Ovary (tissue), 9 donors: ENCODE results near the gene CGB2. TPM values are rescaled to one million over a fixed set of nuclear protein-coding genes. Genes with fewer than 3 reads are reported as not detected.
"Not testable (repeated sequence)": the region's sequence is repeated elsewhere in the genome, so short reads cannot be mapped to it uniquely, and the experiment has no call there.

Source experiments
- DNase-seq, 5 donors: peaks; one replicate each; pipeline ENCODE4 v3.0.0-alpha.2; 2019 to 2020
- H3K27ac ChIP-seq, 2 donors: fragments of 200-600 bp; one replicate each; pipeline versions ENCODE4 v1.5.1 to v1.8.0; 2019 to 2022
- H3K27me3 ChIP-seq: fragments of 200-600 bp; one replicate; pipeline ENCODE4 v1.8.0; 2022
- H3K36me3 ChIP-seq: fragments of 200-600 bp; sonication (generic); one replicate; pipeline ENCODE4 v1.5.1; 2019
- H3K4me1 ChIP-seq: one replicate; pipeline ENCODE4 v1.8.1; 2013; ENCODE audit warnings: mild to moderate bottlenecking, moderate library complexity; ENCODE audit not compliant: insufficient read depth
- H3K4me3 ChIP-seq: fragments of 200-600 bp; sonication (generic); one replicate; pipeline ENCODE4 v1.5.1; 2017
- H3K9me3 ChIP-seq, 2 donors: fragments of 200-600 bp in 1 of 2; sonication (generic) in 1 of 2; one replicate each; pipeline versions ENCODE4 v1.5.1 to v1.8.1; 2013 to 2019; ENCODE audit warnings: mild to moderate bottlenecking in 1 of 2, moderate library complexity in 1 of 2
- EP300 ChIP-seq: sonication (generic); formaldehyde crosslinking; IDR thresholded peaks from one replicate; pipeline ENCODE4 v1.6.1; 2017; ENCODE audit warnings: antibody characterized with exemption
- POLR2A ChIP-seq: fragments of 450-650 bp; IDR thresholded peaks from one replicate; pipeline ENCODE4 v1.6.1; 2017; ENCODE audit warnings: antibody characterized with exemption, mild to moderate bottlenecking, moderate library complexity
- WGBS, 3 donors: extraction: QIAGEN DNeasy Blood & Tissue Kit in 1 of 3; methylation state at CpG; one replicate each; pipeline versions ENCODE4 v1.1.5 to v1.1.7; 2013 to 2017; 5-methylcytosine and 5-hydroxymethylcytosine counted together
- intact Hi-C, 4 donors: fragments of 100-400 bp; cut with DNase I; formaldehyde crosslinking; loops; one replicate each; pipeline versions ENCODE4 v1.11.0 to v1.15.1; 2022 to 2023
- polyA plus RNA-seq, 2 donors: library from polyadenylated mRNA; stranded (reverse); fragments of 200-250 nt in 1 of 2; fragments of 350-450 nt in 1 of 2; fragmentation: Illumina TruSeq in 1 of 2; extraction: RNeasy Lipid Tissue Mini Kit (QIAGEN cat#74804) in 1 of 2; gene quantifications; one replicate each; pipeline ENCODE4 v1.2.3, GENCODE V29; 2013 to 2014
- total RNA-seq, 7 donors: library from RNA; depleted of rRNA in 2 of 7; stranded (reverse); fragments of >200 nt in 2 of 7; fragmentation: NEBNext Ultra II Directional in 3 of 7; extraction: Animal tissue kit (Norgen Biotek cat#: 25700) in 3 of 7; gene quantifications; one replicate each; pipeline versions ENCODE4 v1.1.0 to v1.2.4, GENCODE V29; 2016 to 2023
- TF ChIP-seq, protein P1 (sequence below), 3 donors: fragments of 450-650 bp in 2 of 3; fragments of 200-600 bp in 1 of 3; IDR thresholded peaks; one replicate each; pipeline versions ENCODE4 v1.5.1 to v1.8.0; 2016 to 2022; ENCODE audit warnings: antibody characterized with exemption in 3 of 3, mild to moderate bottlenecking in 1 of 3
- donor health status: DM: no; HTN: no; CAD: no; lungs with moderate emphysema.
- donor health status: DM: no; HTN: no; CAD: no.
- donor health status: Bipolar disorder and iron deficiency.
- donor health status: DM: yes; HTN: yes; CAD: no.
- donor health status: DM: no; HTN: no; CAD: no.
- donor health status: DM: yes; HTN: yes; CAD: no.

Gene CGB2
- total and polyA plus RNA-seq, 9 donors, result not detected

DNA sequence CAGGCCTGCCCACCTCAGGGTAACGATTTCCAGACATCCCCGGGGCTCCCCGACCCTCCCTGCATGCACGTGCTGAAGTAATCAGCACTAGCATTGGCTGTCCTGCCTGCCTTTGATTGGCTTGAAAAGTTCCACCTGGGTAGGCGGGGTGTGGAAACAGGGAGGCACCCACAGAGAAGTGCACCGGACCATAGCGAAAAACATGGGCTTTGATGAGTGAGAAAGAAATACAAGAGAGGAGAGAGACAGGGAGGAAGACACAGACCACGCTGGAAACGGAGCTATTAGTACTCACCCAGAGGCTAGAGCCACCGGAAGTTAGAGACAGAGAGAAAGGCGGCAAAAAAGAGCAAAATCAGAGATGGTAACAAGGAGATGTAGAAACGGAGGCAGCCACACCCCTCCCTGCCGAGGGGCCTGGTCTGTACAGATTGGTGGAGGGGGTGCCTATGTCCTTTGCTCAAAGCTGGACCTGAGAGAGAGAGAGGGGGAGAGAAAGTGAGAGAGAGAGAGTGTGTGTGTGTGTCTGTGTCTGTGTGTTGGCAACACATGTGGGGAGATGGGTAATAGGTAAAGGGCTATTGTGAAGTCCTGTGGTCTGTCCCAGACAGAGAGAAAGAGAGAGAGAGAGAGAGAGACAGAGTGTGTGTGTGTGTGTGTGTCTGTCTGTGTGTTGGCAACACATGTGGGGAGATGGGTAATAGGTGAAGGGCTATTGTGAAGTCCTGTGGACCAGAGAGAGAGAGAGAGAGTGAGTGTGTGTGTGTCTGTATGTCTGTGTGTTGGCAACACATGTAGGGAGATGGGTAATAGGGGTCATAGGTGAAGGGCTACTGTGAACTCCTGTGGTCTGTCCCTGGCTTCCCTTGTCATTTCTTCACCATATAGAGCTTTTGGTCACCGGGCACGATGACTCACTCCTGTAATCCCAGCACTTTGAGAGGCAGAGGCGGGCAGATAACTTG, 10.5 kb upstream of the CGB2 start:
- H3K27me3 ChIP-seq, result no peaks in the 10 kb centered on the region
- H3K9me3 ChIP-seq, result no peaks in the 10 kb centered on the region
- TF ChIP-seq EP300 (no peak), POLR2A (no peak)
- TF ChIP-seq, protein P1, sequence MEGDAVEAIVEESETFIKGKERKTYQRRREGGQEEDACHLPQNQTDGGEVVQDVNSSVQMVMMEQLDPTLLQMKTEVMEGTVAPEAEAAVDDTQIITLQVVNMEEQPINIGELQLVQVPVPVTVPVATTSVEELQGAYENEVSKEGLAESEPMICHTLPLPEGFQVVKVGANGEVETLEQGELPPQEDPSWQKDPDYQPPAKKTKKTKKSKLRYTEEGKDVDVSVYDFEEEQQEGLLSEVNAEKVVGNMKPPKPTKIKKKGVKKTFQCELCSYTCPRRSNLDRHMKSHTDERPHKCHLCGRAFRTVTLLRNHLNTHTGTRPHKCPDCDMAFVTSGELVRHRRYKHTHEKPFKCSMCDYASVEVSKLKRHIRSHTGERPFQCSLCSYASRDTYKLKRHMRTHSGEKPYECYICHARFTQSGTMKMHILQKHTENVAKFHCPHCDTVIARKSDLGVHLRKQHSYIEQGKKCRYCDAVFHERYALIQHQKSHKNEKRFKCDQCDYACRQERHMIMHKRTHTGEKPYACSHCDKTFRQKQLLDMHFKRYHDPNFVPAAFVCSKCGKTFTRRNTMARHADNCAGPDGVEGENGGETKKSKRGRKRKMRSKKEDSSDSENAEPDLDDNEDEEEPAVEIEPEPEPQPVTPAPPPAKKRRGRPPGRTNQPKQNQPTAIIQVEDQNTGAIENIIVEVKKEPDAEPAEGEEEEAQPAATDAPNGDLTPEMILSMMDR (IDR thresholded peaks at IDR 0.05), result no peak
- intact Hi-C loops, result no loop called here
- no peak overlapping the region for H3K27ac ChIP-seq
- no peak overlapping the region for H3K4me3 ChIP-seq
- peaks cover 7% of the 10 kb centered on the region for H3K4me1 ChIP-seq
- no peaks in the 10 kb centered on the region for H3K36me3 ChIP-seq
- DNase-seq, result no peak
- WGBS, 3 donors, result 27 to 33% (median 29%) methylated on average over 16 of the region's 16 CpGs

DNA sequence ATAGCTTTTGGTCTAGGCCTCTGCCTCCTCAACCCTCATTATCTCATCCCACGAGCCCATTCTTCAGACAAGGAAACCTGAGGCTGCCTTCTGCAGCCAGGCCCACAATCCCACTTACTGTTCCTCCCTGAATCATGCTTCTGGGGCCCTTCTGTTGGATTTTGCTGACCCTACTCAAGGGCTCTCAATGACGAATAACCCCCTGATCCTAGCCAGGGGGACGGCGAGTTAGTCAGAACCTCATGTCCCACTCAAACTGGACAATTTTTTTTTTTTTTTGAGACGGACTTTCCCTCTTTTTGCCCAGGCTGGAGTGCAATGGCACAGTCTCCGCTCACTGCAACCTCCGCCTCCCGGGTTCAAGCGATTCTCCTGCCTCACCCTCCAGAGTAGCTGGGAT, 9.6 kb upstream of the CGB2 start:
- 87 to 92% (median 90%) methylated on average over 9 of the region's 9 CpGs for WGBS, 3 donors
- peaks cover 7% of the 10 kb centered on the region for H3K4me1 ChIP-seq
- intact Hi-C loops, result no loop called here
- H3K4me3 ChIP-seq, result no peak overlapping the region
- H3K27ac ChIP-seq, result no peak overlapping the region
- H3K27me3 ChIP-seq, result no peaks in the 10 kb centered on the region
- no peaks in the 10 kb centered on the region for H3K36me3 ChIP-seq
- H3K9me3 ChIP-seq, result no peaks in the 10 kb centered on the region
- TF ChIP-seq POLR2A (no peak), EP300 (no peak)
- TF ChIP-seq, protein P1 (IDR thresholded peaks at IDR 0.05), result no peak
- DNase-seq, result no peak

DNA sequence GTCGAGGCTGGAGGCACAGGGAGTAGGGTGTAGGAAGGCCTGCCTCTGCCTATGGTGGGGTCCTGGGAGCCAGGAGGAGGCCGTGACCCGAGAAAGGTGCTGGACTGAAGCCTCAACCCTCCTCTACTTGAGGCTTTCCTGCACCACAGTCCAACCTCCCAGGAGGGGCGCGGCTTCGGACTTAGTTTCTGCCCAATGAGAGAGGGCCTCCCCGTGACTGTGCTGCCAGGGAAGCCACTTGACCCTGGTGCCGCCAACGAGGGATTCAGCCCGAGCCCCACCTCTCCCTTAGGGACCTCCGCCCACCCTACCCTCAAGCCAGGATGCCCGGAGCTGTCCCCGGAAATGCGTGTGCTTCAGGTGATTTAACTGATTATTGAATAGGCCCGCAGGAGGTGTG, 7.5 kb upstream of the CGB2 start, which contains the start of gene CGB3:
CGB3 (minus strand) TSS at position 101 of the 400 bp plus-strand sequence. CDS start 362 bp downstream, outside the sequence.
- 63 to 79% (median 67%) methylated on average over 7 to 12 of the region's 15 CpGs for WGBS, 3 donors
- H3K27ac ChIP-seq, DNase-seq, H3K36me3 ChIP-seq, H3K4me3 ChIP-seq, H3K9me3 ChIP-seq, H3K27me3 ChIP-seq, intact Hi-C loops, H3K4me1 ChIP-seq: not testable (repeated sequence)

DNA sequence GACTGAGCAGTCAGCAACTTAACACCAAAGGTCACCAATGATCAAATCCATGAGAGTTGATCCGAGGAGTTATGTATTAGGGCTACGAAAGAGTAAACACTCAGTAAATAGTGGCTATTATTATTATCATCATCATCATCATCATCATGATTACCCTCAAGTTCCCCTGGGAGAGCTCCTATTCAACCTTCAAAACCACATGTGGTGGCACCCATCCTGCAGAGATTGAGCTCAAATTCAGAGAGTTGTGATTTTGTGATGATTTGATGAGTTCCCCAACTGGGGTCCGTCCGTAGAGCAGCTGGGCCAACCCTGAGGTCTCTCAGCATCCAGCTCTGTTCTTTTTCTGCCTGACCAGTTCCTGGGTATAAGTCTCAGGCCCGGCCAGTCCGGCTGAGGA, 6.6 kb upstream of the CGB2 start:
- intact Hi-C loops, DNase-seq: not testable (repeated sequence)
- 80 to 86% (median 84%) methylated on average over 4 to 6 of the region's 6 CpGs for WGBS, 3 donors

DNA sequence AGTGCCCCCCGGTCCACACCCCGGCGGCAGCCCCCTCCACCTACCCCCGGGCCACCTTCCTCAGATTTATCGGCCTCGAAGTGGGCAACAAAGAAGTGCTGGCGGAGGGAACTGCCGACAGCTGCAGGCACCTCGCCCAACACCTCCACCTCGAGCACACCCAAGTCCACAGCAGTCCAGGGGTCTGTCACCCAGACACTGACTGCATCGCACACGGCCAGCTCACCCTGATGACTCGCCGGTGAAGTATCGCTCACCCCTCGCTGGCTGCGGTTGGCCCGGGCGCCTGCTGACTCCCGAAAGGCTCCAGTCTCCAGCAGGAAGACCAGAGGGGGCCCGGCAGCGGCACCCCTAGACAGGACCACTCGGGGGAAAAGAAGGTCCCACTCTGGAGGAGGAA, 6.1 kb upstream of the CGB2 start:
- DNase-seq, H3K27ac ChIP-seq, H3K27me3 ChIP-seq, H3K4me1 ChIP-seq, intact Hi-C loops, H3K36me3 ChIP-seq, H3K4me3 ChIP-seq, H3K9me3 ChIP-seq: not testable (repeated sequence)
- WGBS, 3 donors, result 75 to 79% (median 77%) methylated on average over 18 to 23 of the region's 23 CpGs

More for the DNA sequence above, 6.6 kb upstream of the CGB2 start:
- H3K9me3 ChIP-seq, H3K27me3 ChIP-seq, H3K4me1 ChIP-seq, H3K36me3 ChIP-seq, H3K4me3 ChIP-seq, H3K27ac ChIP-seq: not testable (repeated sequence)

DNA sequence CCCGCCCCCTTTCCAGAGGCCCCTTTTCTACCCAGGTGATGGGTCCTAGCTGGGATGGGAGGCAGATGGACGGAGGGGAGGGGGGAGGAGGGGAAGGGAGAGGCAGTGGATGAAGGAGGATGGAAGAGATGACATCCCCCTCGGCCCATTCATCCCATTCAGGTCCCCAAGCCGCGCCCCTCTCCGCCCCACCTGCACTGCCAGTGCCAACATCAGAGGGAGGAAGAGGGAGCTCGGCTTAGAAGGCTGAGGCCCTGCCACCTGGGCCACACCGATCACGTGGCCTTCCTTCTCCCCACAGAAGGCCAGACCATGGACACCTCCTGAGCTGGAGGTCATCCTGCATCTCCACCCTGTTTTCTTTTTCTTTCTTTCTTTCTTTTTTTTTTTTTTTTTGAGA, 3.0 kb upstream of the CGB2 start:
- WGBS, 3 donors, result 74 to 80% (median 75%) methylated on average over 5 to 9 of the region's 9 CpGs
- H3K4me1 ChIP-seq, intact Hi-C loops, H3K4me3 ChIP-seq, H3K36me3 ChIP-seq, H3K27ac ChIP-seq, H3K27me3 ChIP-seq, DNase-seq, H3K9me3 ChIP-seq: not testable (repeated sequence)

DNA sequence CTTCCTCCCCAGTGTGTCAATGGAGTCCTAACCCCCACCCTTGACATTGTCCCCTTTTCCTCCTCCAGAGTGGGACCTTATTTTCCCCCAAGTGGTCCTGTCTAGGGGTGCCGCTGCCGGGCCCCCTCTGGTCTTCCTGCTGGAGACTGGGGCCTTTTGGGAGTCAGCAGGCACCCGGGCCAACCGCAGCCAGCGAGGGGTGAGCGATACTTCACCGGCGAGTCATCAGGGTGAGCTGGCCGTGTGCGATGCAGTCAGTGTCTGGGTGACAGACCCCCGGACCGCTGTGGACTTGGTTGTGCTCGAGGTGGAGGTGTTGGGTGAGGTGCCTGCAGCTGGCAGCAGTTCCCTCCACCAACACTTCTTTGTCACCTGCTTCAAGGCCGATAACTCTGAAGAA, 1.9 kb upstream of the CGB2 start:
- WGBS, 3 donors, result 81 to 84% (median 81%) methylated on average over 14 of the region's 14 CpGs
- H3K27ac ChIP-seq, intact Hi-C loops, H3K4me1 ChIP-seq, H3K36me3 ChIP-seq, DNase-seq, H3K9me3 ChIP-seq, H3K4me3 ChIP-seq, H3K27me3 ChIP-seq: not testable (repeated sequence)

DNA sequence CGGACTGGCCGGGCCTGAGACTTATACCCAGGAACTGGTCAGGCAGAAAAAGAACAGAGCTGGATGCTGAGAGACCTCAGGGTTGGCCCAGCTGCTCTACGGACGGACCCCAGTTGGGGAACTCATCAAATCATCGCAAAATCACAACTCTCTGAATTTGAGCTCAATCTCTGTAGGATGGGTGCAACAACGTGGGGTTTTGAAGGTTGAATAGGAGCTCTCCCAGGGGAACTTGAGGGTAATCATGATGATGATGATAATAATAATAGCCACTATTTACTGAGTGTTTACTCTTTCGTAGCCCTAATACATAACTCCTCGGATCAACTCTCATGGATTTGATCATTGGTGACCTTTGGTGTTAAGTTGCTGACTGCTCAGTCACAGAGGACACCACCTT, 1.4 kb upstream of the CGB2 start:
- H3K4me1 ChIP-seq, H3K36me3 ChIP-seq, intact Hi-C loops, H3K9me3 ChIP-seq, H3K4me3 ChIP-seq, H3K27me3 ChIP-seq, DNase-seq, H3K27ac ChIP-seq: not testable (repeated sequence)
- WGBS, 3 donors, result 88 to 92% (median 91%) methylated on average over 3 to 6 of the region's 8 CpGs

DNA sequence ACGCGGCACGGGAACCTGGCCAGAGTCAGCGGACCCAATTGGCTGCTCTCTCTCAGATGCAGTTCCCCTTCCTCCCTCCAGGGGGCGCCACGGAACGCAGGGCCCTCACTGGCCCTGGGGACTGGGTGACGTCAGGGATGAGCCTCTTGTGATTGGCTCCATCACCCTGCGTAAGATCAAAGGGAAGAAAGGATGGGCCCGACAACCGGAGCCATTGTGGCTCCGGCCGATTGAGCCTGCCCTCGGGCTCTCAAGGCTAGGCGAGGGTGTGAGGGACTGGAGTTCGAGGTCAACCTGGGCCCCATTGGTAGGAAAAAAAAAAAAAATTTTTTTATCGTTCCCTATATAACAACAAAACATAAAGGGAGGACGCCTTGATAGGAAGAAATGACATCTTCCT, 5.1 kb downstream of the CGB2 start, which contains the start of gene CGB1:
CGB1 (minus strand) TSS at position 81 of the 400 bp plus-strand sequence. CDS start 184 bp downstream, outside the sequence.
- H3K4me3 ChIP-seq, intact Hi-C loops, DNase-seq, H3K4me1 ChIP-seq, H3K9me3 ChIP-seq, H3K36me3 ChIP-seq, H3K27me3 ChIP-seq, H3K27ac ChIP-seq: not testable (repeated sequence)
- WGBS, 3 donors, result 48 to 53% (median 49%) methylated on average over 18 of the region's 18 CpGs
